ENCODE data around the gene ACTL9.

GRCh38 chr19:8662263-8662662 is 36.3 kb downstream of the ACTL9 start:
- TF ChIP-seq, protein P1, sequence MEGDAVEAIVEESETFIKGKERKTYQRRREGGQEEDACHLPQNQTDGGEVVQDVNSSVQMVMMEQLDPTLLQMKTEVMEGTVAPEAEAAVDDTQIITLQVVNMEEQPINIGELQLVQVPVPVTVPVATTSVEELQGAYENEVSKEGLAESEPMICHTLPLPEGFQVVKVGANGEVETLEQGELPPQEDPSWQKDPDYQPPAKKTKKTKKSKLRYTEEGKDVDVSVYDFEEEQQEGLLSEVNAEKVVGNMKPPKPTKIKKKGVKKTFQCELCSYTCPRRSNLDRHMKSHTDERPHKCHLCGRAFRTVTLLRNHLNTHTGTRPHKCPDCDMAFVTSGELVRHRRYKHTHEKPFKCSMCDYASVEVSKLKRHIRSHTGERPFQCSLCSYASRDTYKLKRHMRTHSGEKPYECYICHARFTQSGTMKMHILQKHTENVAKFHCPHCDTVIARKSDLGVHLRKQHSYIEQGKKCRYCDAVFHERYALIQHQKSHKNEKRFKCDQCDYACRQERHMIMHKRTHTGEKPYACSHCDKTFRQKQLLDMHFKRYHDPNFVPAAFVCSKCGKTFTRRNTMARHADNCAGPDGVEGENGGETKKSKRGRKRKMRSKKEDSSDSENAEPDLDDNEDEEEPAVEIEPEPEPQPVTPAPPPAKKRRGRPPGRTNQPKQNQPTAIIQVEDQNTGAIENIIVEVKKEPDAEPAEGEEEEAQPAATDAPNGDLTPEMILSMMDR (conservative IDR thresholded peaks at IDR 0.05; ENCODE audit: low read depth in 2 of 2): no peak
- TF ChIP-seq POLR2AphosphoS5 (IDR thresholded peaks at IDR 0.05; ENCODE audit: low read depth) (no peak), EZH2 (IDR thresholded peaks at IDR 0.05; ENCODE audit: low read depth, unreplicated experiment) (no peak), EZH2phosphoT487 (IDR thresholded peaks at IDR 0.05; ENCODE audit: unreplicated experiment) (no peak), STAT1 (IDR thresholded peaks at IDR 0.05; ENCODE audit: unreplicated experiment) (no peak), ZNF462 (CRISPR knock-in tag; IDR thresholded peaks at IDR 0.05) (no peak), CREB1 (CRISPR knock-in tag; IDR thresholded peaks at IDR 0.05; ENCODE audit: low read depth) (no peak), JUNB (IDR thresholded peaks at IDR 0.05; ENCODE audit: unreplicated experiment) (no peak), NANOG (IDR thresholded peaks at IDR 0.05; ENCODE audit: borderline replicate concordance) (no peak)
- TF ChIP-seq, protein P2, sequence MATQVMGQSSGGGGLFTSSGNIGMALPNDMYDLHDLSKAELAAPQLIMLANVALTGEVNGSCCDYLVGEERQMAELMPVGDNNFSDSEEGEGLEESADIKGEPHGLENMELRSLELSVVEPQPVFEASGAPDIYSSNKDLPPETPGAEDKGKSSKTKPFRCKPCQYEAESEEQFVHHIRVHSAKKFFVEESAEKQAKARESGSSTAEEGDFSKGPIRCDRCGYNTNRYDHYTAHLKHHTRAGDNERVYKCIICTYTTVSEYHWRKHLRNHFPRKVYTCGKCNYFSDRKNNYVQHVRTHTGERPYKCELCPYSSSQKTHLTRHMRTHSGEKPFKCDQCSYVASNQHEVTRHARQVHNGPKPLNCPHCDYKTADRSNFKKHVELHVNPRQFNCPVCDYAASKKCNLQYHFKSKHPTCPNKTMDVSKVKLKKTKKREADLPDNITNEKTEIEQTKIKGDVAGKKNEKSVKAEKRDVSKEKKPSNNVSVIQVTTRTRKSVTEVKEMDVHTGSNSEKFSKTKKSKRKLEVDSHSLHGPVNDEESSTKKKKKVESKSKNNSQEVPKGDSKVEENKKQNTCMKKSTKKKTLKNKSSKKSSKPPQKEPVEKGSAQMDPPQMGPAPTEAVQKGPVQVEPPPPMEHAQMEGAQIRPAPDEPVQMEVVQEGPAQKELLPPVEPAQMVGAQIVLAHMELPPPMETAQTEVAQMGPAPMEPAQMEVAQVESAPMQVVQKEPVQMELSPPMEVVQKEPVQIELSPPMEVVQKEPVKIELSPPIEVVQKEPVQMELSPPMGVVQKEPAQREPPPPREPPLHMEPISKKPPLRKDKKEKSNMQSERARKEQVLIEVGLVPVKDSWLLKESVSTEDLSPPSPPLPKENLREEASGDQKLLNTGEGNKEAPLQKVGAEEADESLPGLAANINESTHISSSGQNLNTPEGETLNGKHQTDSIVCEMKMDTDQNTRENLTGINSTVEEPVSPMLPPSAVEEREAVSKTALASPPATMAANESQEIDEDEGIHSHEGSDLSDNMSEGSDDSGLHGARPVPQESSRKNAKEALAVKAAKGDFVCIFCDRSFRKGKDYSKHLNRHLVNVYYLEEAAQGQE (IDR thresholded peaks at IDR 0.05; ENCODE audit: unreplicated experiment): no peak
- TF ChIP-seq, protein P3, sequence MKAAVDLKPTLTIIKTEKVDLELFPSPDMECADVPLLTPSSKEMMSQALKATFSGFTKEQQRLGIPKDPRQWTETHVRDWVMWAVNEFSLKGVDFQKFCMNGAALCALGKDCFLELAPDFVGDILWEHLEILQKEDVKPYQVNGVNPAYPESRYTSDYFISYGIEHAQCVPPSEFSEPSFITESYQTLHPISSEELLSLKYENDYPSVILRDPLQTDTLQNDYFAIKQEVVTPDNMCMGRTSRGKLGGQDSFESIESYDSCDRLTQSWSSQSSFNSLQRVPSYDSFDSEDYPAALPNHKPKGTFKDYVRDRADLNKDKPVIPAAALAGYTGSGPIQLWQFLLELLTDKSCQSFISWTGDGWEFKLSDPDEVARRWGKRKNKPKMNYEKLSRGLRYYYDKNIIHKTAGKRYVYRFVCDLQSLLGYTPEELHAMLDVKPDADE (IDR thresholded peaks at IDR 0.05): no peak
